ENCODE results near the gene ANKS3.

The ANKS3 gene

GRCh38 chr16:4695473-4696171 lies 38.4 kb downstream of the ANKS3 start:
- DNase-seq: no peak

GRCh38 chr16:4694642-4695451 lies 39.2 kb downstream of the ANKS3 start:
- DNase-seq: peak in 1 of 2 experiments; percentile 29

- peak in 1 of 2 experiments; percentile 52 for DNase-seq
These were observed 40.0 kb downstream of the ANKS3 start for GRCh38 chr16:4693956-4694641.

GRCh38 chr16:4693296-4693955 lies 40.6 kb downstream of the ANKS3 start, which contains the start of gene NUDT16L1:
TSS of gene NUDT16L1 (plus strand) at chr16:4693562. CDS start at chr16:4693727, 165 bp downstream.
- DNase-seq: peak; percentile 78 to 95

GRCh38 chr16:4692460-4693295 lies 41.4 kb downstream of the ANKS3 start:
- no peak for DNase-seq

- no peak for DNase-seq
These were observed 42.2 kb downstream of the ANKS3 start for GRCh38 chr16:4691666-4692412.

GRCh38 chr16:4690946-4691665 lies 43.0 kb downstream of the ANKS3 start:
- no peak for DNase-seq

GRCh38 chr16:4689864-4690704 lies 44.0 kb downstream of the ANKS3 start:
- DNase-seq: no peak

GRCh38 chr16:4689091-4689671 lies 44.9 kb downstream of the ANKS3 start:
- DNase-seq: no peak

- no peak for DNase-seq
These were observed 45.4 kb downstream of the ANKS3 start for GRCh38 chr16:4688674-4689045.

- no peak for DNase-seq
These were observed 46.0 kb downstream of the ANKS3 start for GRCh38 chr16:4687946-4688673.

- DNase-seq: no peak
These were observed 46.7 kb downstream of the ANKS3 start for GRCh38 chr16:4687416-4687815.

- DNase-seq: no peak
These were observed 47.4 kb downstream of the ANKS3 start for GRCh38 chr16:4686497-4687210.

GRCh38 chr16:4685776-4686496 lies 48.1 kb downstream of the ANKS3 start:
- no peak for DNase-seq

GRCh38 chr16:4685292-4685691 lies 48.8 kb downstream of the ANKS3 start:
- no peak for DNase-seq

GRCh38 chr16:4684763-4685162 lies 49.3 kb downstream of the ANKS3 start:
- no peak for DNase-seq

- no peak for DNase-seq
These were observed 49.9 kb downstream of the ANKS3 start for GRCh38 chr16:4684058-4684715.
